HCT116 (cell line): ENCODE measurements around the gene IL18RAP. TPM values are rescaled to one million over a fixed set of nuclear protein-coding genes. Genes with fewer than 3 reads are reported as not detected.

Source experiments
- ATAC-seq: fragments of 200-7000 bp; cut with Tn5 transposase; 2 replicates; pipeline ENCODE4 v1.9.1; 2020; ENCODE audit warnings: mild to moderate bottlenecking, moderate library complexity
- BruUV-seq: library from RNA; stranded (reverse); fragments of 400-500 nt; replicated peaks from 2 replicates; lab custom pipeline; 2021; lab: Mats Ljungman, UMichigan
- CTCF ChIA-PET: fragments of 300-600 bp; sonication (Branson Sonifier 250); formaldehyde crosslinking; loops from one replicate; lab custom pipeline; 2021; ENCODE audit warnings: antibody characterized with exemption; lab: Charles Lee
- POLR2A ChIA-PET: fragments of 300-600, 350-600 bp; sonication (Branson Sonifier 250); formaldehyde crosslinking; loops from one replicate; lab custom pipeline; 2021; ENCODE audit warnings: antibody characterized with exemption; lab: Charles Lee
- RAD21 ChIA-PET, 2 experiments: fragments of 300-600 bp; sonication (Branson Sonifier 250); formaldehyde crosslinking; loops; one replicate each; lab custom pipeline; 2023; ENCODE audit warnings: low total read pairs in 2 of 2; ENCODE audit not compliant: uncharacterized antibody in 2 of 2, unreplicated experiment in 2 of 2, low non-redundant PET in 1 of 2; lab: Charles Lee
- DNase-seq: peaks from one replicate; pipeline ENCODE4 v3.0.0-alpha.2; 2010; ENCODE audit warnings: low read depth, low spot score
- H2AFZ ChIP-seq: fragments of 200-600 bp; shearing (Covaris generic), sonication (generic); 2 replicates; pipeline ENCODE4 v1.6.1; 2017; ENCODE audit warnings: low read depth, mixed run types, mixed read lengths, antibody characterized with exemption, low read length; ENCODE audit not compliant: poor library complexity, severe bottlenecking
- H3K27ac ChIP-seq: 2 replicates; pipeline ENCODE4 v1.5.1; 2012; ENCODE audit warnings: low read depth, low read length
- H3K27me3 ChIP-seq: fragments of 200-600 bp; sonication (generic); 2 replicates; pipeline ENCODE4 v1.6.1; 2016; ENCODE audit warnings: mixed run types, low read length, mixed read lengths; ENCODE audit not compliant: insufficient read depth
- H3K36me3 ChIP-seq, 2 experiments: fragments of 200-500 bp in 1 of 2; fragments of 200-600 bp in 1 of 2; sonication (Bioruptor generic) in 1 of 2; sonication (generic) in 1 of 2; 2 replicates each; pipeline versions ENCODE4 v1.5.1 to v1.6.1; 2014 to 2016; ENCODE audit warnings: low read length in 2 of 2, inconsistent platforms in 1 of 2, mixed read lengths in 1 of 2, mixed run types in 1 of 2; ENCODE audit not compliant: insufficient read depth in 2 of 2, control insufficient read depth in 1 of 2
- H3K4me1 ChIP-seq, 2 experiments: fragments of 200-600 bp in 1 of 2; sonication (generic) in 1 of 2; 2 replicates each; pipeline versions ENCODE4 v1.5.1 to v1.6.1; 2012 to 2017; ENCODE audit warnings: low read length in 2 of 2, inconsistent platforms in 1 of 2, mild to moderate bottlenecking in 1 of 2, mixed read lengths in 1 of 2, mixed run types in 1 of 2, moderate library complexity in 1 of 2; ENCODE audit not compliant: insufficient read depth in 2 of 2, control insufficient read depth in 1 of 2
- H3K4me2 ChIP-seq: fragments of 200-600 bp; sonication (generic); 2 replicates; pipeline ENCODE4 v1.6.1; 2017; ENCODE audit warnings: mixed run types, low read length, mixed read lengths
- H3K4me3 ChIP-seq, 2 experiments: fragments of 200-600 bp in 1 of 2; sonication (generic) in 1 of 2; replicated peaks in 1 of 2; 2 replicates each; pipeline ENCODE4 v1.5.1; 2011 to 2016; ENCODE audit warnings: low read length in 2 of 2, control low read depth in 1 of 2, low read depth in 1 of 2, mild to moderate bottlenecking in 1 of 2, mixed read lengths in 1 of 2, mixed run types in 1 of 2
- H3K79me2 ChIP-seq: fragments of 200-600 bp; sonication (generic); 2 replicates; pipeline ENCODE4 v1.6.1; 2017; ENCODE audit warnings: mild to moderate bottlenecking, mixed run types, low read length, moderate library complexity, mixed read lengths; ENCODE audit not compliant: insufficient read depth
- H3K9ac ChIP-seq: fragments of 200-600 bp; sonication (generic); 2 replicates; pipeline ENCODE4 v1.6.1; 2016; ENCODE audit warnings: low read length, mixed read lengths
- H3K9me2 ChIP-seq: fragments of 200-600 bp; sonication (generic), shearing (Covaris generic); 2 replicates; pipeline ENCODE4 v1.6.1; 2017; ENCODE audit warnings: mixed run types, mild to moderate bottlenecking, moderate library complexity; ENCODE audit not compliant: insufficient read depth
- H3K9me3 ChIP-seq, 2 experiments: fragments of 200-500 bp in 1 of 2; fragments of 200-600 bp in 1 of 2; sonication (Bioruptor generic) in 1 of 2; sonication (generic) in 1 of 2; 2 replicates each; pipeline ENCODE4 v1.6.1; 2014 to 2017; ENCODE audit warnings: low read length in 2 of 2, mixed read lengths in 2 of 2, inconsistent platforms in 1 of 2, low read depth in 1 of 2, mild to moderate bottlenecking in 1 of 2, mixed run types in 1 of 2, moderate library complexity in 1 of 2; ENCODE audit not compliant: control insufficient read depth in 1 of 2, insufficient read depth in 1 of 2
- H4K20me1 ChIP-seq: fragments of 200-600 bp; sonication (generic), shearing (Covaris generic); 2 replicates; pipeline ENCODE4 v1.6.1; 2017; ENCODE audit warnings: mixed run types, mild to moderate bottlenecking, moderate library complexity; ENCODE audit not compliant: insufficient read depth
- ELF1 ChIP-seq: IDR thresholded peaks from 2 replicates; pipeline ENCODE4 v1.6.1; 2012; ENCODE audit warnings: low read depth, borderline replicate concordance
- POLR2A ChIP-seq: IDR thresholded peaks from 2 replicates; pipeline ENCODE4 v1.7.0; 2011; ENCODE audit warnings: borderline replicate concordance; ENCODE audit not compliant: insufficient read depth, insufficient read length; ENCODE audit errors: extremely low read depth
- POLR2AphosphoS5 ChIP-seq: IDR thresholded peaks from 2 replicates; pipeline ENCODE4 v1.6.1; 2011; ENCODE audit warnings: mild to moderate bottlenecking, low read depth, low read length, moderate library complexity
- SP1 ChIP-seq: IDR thresholded peaks from 2 replicates; pipeline ENCODE4 v1.6.1; 2012; ENCODE audit warnings: low read depth
- SRF ChIP-seq: IDR thresholded peaks from 2 replicates; pipeline ENCODE4 v1.6.1; 2012; ENCODE audit warnings: low read depth
- ZFX ChIP-seq: fragments of 450-650 bp; IDR thresholded peaks from 2 replicates; pipeline ENCODE4 v1.6.1; 2017
- intact Hi-C: fragments of 100-400 bp; cut with micrococcal nuclease; formaldehyde crosslinking; loops from 2 replicates; pipeline ENCODE4 v1.10.0; 2022
- total RNA-seq: library from RNA; stranded (reverse); gene quantifications from one replicate; pipeline ENCODE4 v1.2.1, GENCODE V29; 2021; ENCODE audit not compliant: unreplicated experiment

IL18RAP gene
- total RNA-seq, 1 experiment from 2014 or later, result not detected

- no TSS peak for BruUV-seq
- ATAC-seq, result no peak
- intact Hi-C loops, result no loop called here
These were observed 835 bp upstream of the IL18RAP start for GRCh38 chr2:102421890-102422759.

GRCh38 chr2:102423368-102423767 lies 408 bp downstream of the IL18RAP start:
- H3K9ac ChIP-seq, result no peak overlapping the region
- H3K4me3 ChIP-seq, result no peak overlapping the region
- H3K4me1 ChIP-seq, result no peaks in the 10 kb centered on the region
- H3K27ac ChIP-seq, result no peak overlapping the region
- no peak overlapping the region for H3K4me2 ChIP-seq
- POLR2A ChIA-PET, result no interaction called here
- BruUV-seq, result no TSS peak
- H3K27me3 ChIP-seq, result peaks cover 27% of the 10 kb centered on the region; the same call in 1 of the 2 replicates
- TF ChIP-seq SRF (no peak), ZFX (no peak), POLR2AphosphoS5 (no peak)
- RAD21 ChIA-PET, result no interaction called here
- ATAC-seq (no peak), DNase-seq (no peak)
- no peaks in the 10 kb centered on the region for H4K20me1 ChIP-seq
- H3K9me2 ChIP-seq, result no peaks in the 10 kb centered on the region
- no peaks in the 10 kb centered on the region for H3K9me3 ChIP-seq
- CTCF ChIA-PET, result no interaction called here
- intact Hi-C loops, result no loop called here
- no peaks in the 10 kb centered on the region for H3K79me2 ChIP-seq
- H2AFZ ChIP-seq, result no peak overlapping the region
- H3K36me3 ChIP-seq, result no peaks in the 10 kb centered on the region

More at GRCh38 chr2:102421890-102422759, 835 bp upstream of the IL18RAP start:
- H4K20me1 ChIP-seq, result no peaks in the 10 kb centered on the region
- no peak overlapping the region for H3K27ac ChIP-seq
- no peak overlapping the region for H2AFZ ChIP-seq
- H3K9me3 ChIP-seq, result no peaks in the 10 kb centered on the region
- H3K27me3 ChIP-seq, result peaks cover 27% of the 10 kb centered on the region; the same call in 1 of the 2 replicates
- TF ChIP-seq POLR2A, result no peak
- TF ChIP-seq SP1, result no peak
- no peak for TF ChIP-seq ELF1
- no peaks in the 10 kb centered on the region for H3K36me3 ChIP-seq
- no peak overlapping the region for H3K9ac ChIP-seq
- ChIA-PET RAD21 (no interaction called here), POLR2A (no interaction called here), CTCF (no interaction called here)
- H3K79me2 ChIP-seq, result no peaks in the 10 kb centered on the region
- DNase-seq, result no peak
- no peaks in the 10 kb centered on the region for H3K4me1 ChIP-seq
- H3K4me2 ChIP-seq, result no peak overlapping the region
- H3K4me3 ChIP-seq, result no peak overlapping the region
- no peaks in the 10 kb centered on the region for H3K9me2 ChIP-seq
